ENCODE measurements around the gene MAN2C1. TPM values are rescaled to one million over a fixed set of nuclear protein-coding genes. Genes with fewer than 3 reads are reported as not detected.
"Not testable (repeated sequence)": the region's sequence is repeated elsewhere in the genome, so short reads cannot be mapped to it uniquely, and the experiment has no call there.

MAN2C1 gene
- polyA plus RNA-seq, 1 experiment, result 82.5 TPM

DNA sequence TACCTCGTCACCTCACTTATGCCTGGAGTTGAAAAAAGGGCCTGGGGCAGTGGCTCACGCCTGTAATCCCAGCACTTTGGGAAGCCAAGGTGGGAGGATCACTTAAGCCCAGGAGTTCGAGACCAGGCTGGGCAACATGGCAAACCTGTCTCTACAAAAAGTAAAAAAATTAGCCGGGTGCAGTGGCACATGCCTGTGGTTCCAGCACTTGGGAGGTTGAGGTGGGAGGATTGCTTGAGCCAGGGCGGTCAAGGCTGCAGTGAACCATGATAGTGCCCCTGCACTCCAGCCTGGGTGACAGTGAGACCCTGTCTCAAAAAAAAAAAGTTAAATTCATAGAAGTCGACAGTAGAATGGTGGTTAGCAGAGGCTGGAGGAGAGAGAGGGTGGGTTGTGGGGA is 26.2 kb downstream of the MAN2C1 start:
- DNase-seq (ENCODE audit: low read depth), result no peak
- CTCF ChIA-PET, result no interaction called here
- POLR2A ChIA-PET, result no interaction called here

DNA sequence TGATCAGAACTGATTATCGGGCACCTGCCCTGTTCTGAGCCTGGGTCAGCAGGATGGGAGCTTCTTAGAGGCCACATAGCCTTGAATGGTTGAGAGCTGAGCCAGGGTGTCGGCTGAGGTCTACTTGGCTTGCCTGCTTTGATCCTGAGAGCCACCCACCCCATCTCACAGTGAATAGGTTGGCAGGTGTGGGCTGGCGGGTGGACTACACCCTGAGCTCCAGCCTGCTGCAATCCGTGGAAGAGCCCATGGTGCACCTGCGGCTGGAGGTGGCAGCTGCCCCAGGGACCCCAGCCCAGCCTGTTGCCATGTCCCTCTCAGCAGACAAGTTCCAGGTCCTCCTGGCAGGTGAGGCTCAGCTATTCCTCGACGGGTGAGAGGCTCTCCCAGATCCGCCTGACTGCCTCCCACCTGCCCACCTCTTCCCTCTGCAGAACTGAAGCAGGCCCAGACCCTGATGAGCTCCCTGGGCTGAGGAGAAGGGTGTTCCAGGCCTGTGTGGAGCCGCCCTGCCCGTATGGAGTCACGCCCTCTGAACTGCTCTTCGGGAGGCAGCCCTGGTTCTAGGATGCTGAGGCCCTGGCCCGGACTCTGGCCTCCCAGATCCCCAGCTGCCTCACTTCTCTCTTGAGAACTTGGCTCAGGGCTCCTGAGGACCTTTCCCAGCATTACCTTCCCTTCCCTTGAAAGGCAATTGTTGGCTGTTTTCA is 28.7 kb downstream of the MAN2C1 start:
- CTCF ChIA-PET, result interaction anchor here (0.6 kb wide), 1 partner anchor 442 kb away, joined by 3 read pairs; no protein-coding TSS in a partner anchor
- H3K27me3 ChIP-seq (ENCODE audit: control insufficient read depth, insufficient read depth, low read length), result no peaks in the 10 kb centered on the region
- POLR2A ChIA-PET, result no interaction called here
- peaks cover 5% of the 10 kb centered on the region; the same call in 1 of the 2 replicates for H3K36me3 ChIP-seq (ENCODE audit: control insufficient read depth, insufficient read depth, low read length)
- DNase-seq (ENCODE audit: low read depth), result no peak
- no peak overlapping the region for H3K4me3 ChIP-seq (ENCODE audit: low read depth, low read length)
- TF ChIP-seq, protein P1, sequence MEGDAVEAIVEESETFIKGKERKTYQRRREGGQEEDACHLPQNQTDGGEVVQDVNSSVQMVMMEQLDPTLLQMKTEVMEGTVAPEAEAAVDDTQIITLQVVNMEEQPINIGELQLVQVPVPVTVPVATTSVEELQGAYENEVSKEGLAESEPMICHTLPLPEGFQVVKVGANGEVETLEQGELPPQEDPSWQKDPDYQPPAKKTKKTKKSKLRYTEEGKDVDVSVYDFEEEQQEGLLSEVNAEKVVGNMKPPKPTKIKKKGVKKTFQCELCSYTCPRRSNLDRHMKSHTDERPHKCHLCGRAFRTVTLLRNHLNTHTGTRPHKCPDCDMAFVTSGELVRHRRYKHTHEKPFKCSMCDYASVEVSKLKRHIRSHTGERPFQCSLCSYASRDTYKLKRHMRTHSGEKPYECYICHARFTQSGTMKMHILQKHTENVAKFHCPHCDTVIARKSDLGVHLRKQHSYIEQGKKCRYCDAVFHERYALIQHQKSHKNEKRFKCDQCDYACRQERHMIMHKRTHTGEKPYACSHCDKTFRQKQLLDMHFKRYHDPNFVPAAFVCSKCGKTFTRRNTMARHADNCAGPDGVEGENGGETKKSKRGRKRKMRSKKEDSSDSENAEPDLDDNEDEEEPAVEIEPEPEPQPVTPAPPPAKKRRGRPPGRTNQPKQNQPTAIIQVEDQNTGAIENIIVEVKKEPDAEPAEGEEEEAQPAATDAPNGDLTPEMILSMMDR (IDR thresholded peaks at IDR 0.05; ENCODE audit: insufficient read depth, low read depth, low read length), result no peak

More for the DNA sequence above, 26.2 kb downstream of the MAN2C1 start:
- Histone ChIP-seq H3K4me3 (ENCODE audit: low read depth, low read length) (no peak overlapping the region), H3K27me3 (ENCODE audit: control insufficient read depth, insufficient read depth, low read length) (0 out of 2 replicates have a peak, but pooled peaks cover 2% of the 10 kb centered on the region), H3K36me3 (ENCODE audit: control insufficient read depth, insufficient read depth, low read length) (peaks cover 5% of the 10 kb centered on the region; the same call in 1 of the 2 replicates)
- TF ChIP-seq, protein P1 (IDR thresholded peaks at IDR 0.05; ENCODE audit: insufficient read depth, low read depth, low read length), result no peak

DNA sequence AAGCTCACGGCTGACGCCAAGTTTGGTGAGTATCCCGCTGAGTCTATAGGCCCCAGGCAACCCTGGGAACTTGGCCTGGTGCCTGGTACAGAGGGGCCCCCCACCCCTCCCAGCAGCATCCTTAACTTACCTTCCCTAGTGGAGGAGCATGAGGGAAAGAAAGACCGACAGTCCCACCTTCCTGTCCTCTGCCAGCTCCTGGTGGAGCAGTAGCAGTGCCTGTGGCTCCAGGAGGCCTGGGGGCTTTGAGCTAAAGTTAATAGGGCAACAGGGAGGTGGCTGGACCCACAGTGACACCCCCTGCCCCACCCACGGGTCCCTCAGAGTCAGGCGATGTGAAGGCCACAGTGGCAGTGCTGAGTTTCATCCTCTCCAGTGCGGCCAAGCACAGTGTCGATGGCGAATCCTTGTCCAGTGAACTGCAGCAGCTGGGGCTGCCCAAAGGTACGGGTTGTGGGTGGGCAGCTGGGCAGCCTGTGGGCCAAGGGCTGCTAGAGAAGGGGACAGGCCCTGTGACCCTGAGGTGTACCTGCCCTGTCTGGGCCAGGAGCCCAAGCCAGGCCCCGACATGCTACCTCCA is 29.7 kb downstream of the MAN2C1 start:
- Histone ChIP-seq H3K36me3 (ENCODE audit: control insufficient read depth, insufficient read depth, low read length) (peaks cover 5% of the 10 kb centered on the region; the same call in 1 of the 2 replicates), H3K4me3 (ENCODE audit: low read depth, low read length) (no peak overlapping the region), H3K27me3 (ENCODE audit: control insufficient read depth, insufficient read depth, low read length) (no peaks in the 10 kb centered on the region)
- CTCF ChIA-PET, result no interaction called here
- no peak for DNase-seq (ENCODE audit: low read depth)
- TF ChIP-seq, protein P1 (IDR thresholded peaks at IDR 0.05; ENCODE audit: insufficient read depth, low read depth, low read length), result no peak
- POLR2A ChIA-PET, result no interaction called here

DNA sequence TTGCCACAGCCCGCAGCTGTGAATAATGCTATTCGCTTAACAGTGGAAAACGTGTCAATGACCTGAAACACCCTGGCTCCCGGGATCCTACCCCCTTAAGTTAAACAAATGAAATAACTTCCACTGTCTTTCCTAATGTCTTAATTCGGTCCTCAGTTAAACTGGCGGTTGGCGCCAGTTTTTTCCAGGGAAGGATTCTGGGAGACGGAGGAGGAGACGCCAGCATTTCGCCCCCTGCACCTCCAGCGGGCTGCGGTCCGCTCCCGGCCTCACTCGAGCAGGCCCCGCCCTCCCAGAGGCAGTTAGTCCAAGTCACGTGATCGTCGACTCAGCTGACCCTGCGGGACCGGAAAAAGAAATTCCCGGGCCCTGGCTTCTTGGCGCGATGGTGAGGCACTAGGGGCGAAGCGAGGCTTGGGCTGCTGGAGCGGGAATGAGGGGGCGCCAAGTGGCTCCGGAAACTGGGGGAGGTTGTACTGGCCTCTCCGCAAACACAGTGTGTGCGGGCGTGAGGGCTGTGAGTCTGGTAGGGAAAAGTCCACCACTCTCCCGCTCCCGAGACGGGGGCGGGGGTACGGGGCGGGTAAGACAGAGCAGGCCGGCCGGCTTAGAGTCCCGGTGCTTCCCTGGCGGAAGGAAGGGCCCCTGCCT is 32.6 kb downstream of the MAN2C1 start, which contains the start of gene COMMD4:
Gene COMMD4, plus strand, starts transcription at position 359 of the 651 bp plus-strand sequence. Its CDS starts 27 bp downstream, at position 386.
- H3K36me3 ChIP-seq (ENCODE audit: control insufficient read depth, insufficient read depth, low read length), result peaks cover 4% of the 10 kb centered on the region; the same call in 1 of the 2 replicates
- H3K4me3 ChIP-seq (ENCODE audit: low read depth, low read length), result peak within 1 kb of the TSS; percentile 85
- peak; percentile 37 for DNase-seq (ENCODE audit: low read depth)
- H3K27me3 ChIP-seq (ENCODE audit: control insufficient read depth, insufficient read depth, low read length), result no peaks in the 10 kb centered on the region
- ChIA-PET CTCF (interaction anchor here (0.8 kb wide), 1 partner anchor 32 kb away, joined by 3 read pairs; the partner anchor contains the start of gene MAN2C1), POLR2A (no interaction called here)
- TF ChIP-seq, protein P1 (IDR thresholded peaks at IDR 0.05; ENCODE audit: insufficient read depth, low read depth, low read length), result no peak

DNA sequence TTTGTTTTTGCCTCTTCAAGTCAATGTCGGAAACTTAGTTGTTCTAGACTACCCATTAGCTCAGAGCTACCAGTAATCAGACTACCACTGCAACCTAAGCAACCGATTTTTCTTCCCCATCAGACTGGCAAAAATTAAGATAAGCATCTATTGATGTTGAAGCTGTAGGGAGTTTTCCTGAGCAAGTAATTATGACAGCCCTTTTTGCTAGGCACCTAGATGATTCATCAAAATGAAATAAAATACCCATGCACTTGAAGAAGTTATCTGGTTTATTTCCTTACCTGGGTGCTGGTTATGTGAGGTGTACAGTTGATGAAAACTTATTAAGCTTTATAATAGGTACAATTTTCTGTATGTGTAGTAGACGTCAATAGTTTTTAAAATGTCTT is 33.1 kb downstream of the MAN2C1 start:
- Histone ChIP-seq H3K36me3 (ENCODE audit: control insufficient read depth, insufficient read depth, low read length) (peaks cover 3% of the 10 kb centered on the region; the same call in 1 of the 2 replicates), H3K27me3 (ENCODE audit: control insufficient read depth, insufficient read depth, low read length) (no peaks in the 10 kb centered on the region), H3K4me3 (ENCODE audit: low read depth, low read length) (peak overlapping the region; percentile 85)
- CTCF ChIA-PET, result interaction anchor here (0.8 to 1.3 kb wide), 2 partner anchors 14 to 33 kb away, joined by 3 read pairs; partner anchors contain the start of gene MAN2C1
- TF ChIP-seq, protein P1 (IDR thresholded peaks at IDR 0.05; ENCODE audit: insufficient read depth, low read depth, low read length), result no peak
- DNase-seq (ENCODE audit: low read depth), result no peak
- POLR2A ChIA-PET, result no interaction called here

DNA sequence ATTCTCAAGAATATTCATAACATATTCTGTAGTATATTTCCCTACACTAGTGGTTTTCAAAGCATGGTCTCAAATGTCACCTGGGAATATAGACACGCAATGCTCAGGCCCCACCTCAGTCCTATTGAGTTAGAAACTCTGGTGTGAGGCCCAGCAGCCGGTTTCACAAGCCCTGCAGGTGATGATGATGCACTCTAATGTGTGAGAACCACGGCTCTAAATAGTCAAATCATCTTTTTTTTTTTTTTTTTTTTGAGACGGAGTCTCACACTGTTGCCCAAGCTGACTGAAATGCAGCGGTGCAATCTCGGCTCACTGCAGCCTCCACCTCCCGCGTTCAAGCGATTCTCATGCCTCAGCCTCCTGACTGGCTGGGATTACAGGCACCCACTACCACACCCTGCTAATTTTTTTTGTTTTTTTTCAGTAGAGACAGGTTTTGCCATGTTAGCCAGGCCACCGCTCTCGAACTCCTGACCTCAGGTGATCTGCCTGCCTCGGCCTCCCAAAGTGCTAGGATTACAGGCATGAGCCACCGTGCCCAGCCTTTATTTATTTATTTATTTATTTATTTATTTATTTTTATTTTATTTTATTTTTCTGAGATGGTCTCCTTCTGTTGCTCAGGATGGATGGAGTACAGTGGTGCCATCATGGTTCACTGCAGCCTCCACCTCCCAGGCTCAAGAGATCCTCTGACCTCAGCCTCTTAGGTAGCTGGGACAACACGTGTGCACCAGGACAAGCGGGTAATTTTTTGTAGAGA is 34.6 kb downstream of the MAN2C1 start:
- CTCF ChIA-PET, result interaction anchor here (1.3 kb wide), 1 partner anchor 13 kb away, joined by 3 read pairs; no protein-coding TSS in a partner anchor
- H3K27me3 ChIP-seq (ENCODE audit: control insufficient read depth, insufficient read depth, low read length); H3K36me3 ChIP-seq (ENCODE audit: control insufficient read depth, insufficient read depth, low read length); DNase-seq (ENCODE audit: low read depth); POLR2A ChIA-PET; H3K4me3 ChIP-seq (ENCODE audit: low read depth, low read length): not testable (repeated sequence)

DNA sequence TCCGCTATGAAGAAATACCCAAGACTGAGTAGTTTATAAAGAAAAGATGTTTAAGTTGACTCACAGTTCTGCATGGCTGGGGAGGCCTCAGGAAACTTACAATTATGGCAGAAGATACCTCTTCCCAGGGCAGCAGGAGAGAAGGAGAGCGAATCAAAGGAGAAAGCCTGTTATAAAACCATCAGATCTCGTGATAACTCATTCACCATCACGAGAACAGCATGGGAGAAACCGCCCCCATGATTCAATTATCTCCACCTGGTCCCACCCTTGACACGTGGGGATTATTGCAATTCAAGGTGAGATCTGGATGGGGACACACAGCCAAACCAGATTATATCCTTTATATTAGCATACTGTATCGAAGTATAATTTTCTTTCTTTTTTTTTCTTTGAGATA is 36.3 kb downstream of the MAN2C1 start:
- H3K27me3 ChIP-seq (ENCODE audit: control insufficient read depth, insufficient read depth, low read length); H3K4me3 ChIP-seq (ENCODE audit: low read depth, low read length); CTCF ChIA-PET; DNase-seq (ENCODE audit: low read depth); H3K36me3 ChIP-seq (ENCODE audit: control insufficient read depth, insufficient read depth, low read length); POLR2A ChIA-PET: not testable (repeated sequence)

Data from BJ (cell line).